ENCODE results near the gene PTGDS.

PTGDS gene

GRCh38 chr9:137015976-137016375 is 38.7 kb downstream of the PTGDS start:
- H3K4me3 ChIP-seq (ENCODE audit: low read length), result no peak overlapping the region
- no peak for DNase-seq (ENCODE audit: low read depth)
- no peak for TF ChIP-seq CTCF (conservative IDR thresholded peaks at IDR 0.05; ENCODE audit: low read depth, low read length)

- TF ChIP-seq CTCF (conservative IDR thresholded peaks at IDR 0.05; ENCODE audit: low read depth, low read length), result no peak
- DNase-seq (ENCODE audit: low read depth), result no peak
- H3K4me3 ChIP-seq (ENCODE audit: low read length), result no peak overlapping the region
Measured at GRCh38 chr9:137016436-137016835, 39.1 kb downstream of the PTGDS start.

GRCh38 chr9:137017071-137017470 is 39.8 kb downstream of the PTGDS start:
- DNase-seq (ENCODE audit: low read depth), result no peak
- TF ChIP-seq CTCF (conservative IDR thresholded peaks at IDR 0.05; ENCODE audit: low read depth, low read length), result no peak
- no peak overlapping the region for H3K4me3 ChIP-seq (ENCODE audit: low read length)

GRCh38 chr9:137017791-137018497 is 40.6 kb downstream of the PTGDS start:
- no peak for TF ChIP-seq CTCF (conservative IDR thresholded peaks at IDR 0.05; ENCODE audit: low read depth, low read length)
- DNase-seq (ENCODE audit: low read depth), result no peak

GRCh38 chr9:137018761-137019559 is 41.7 kb downstream of the PTGDS start:
- no peak for DNase-seq (ENCODE audit: low read depth)
- TF ChIP-seq CTCF (conservative IDR thresholded peaks at IDR 0.05; ENCODE audit: low read depth, low read length), result no peak
- H3K4me3 ChIP-seq (ENCODE audit: low read length), result no peak overlapping the region

More at GRCh38 chr9:137017791-137018497, 40.6 kb downstream of the PTGDS start:
- H3K4me3 ChIP-seq (ENCODE audit: low read length), result no peak overlapping the region

GRCh38 chr9:137019891-137020683 is 42.8 kb downstream of the PTGDS start:
- no peak for DNase-seq (ENCODE audit: low read depth)
- no peak overlapping the region for H3K4me3 ChIP-seq (ENCODE audit: low read length)
- no peak for TF ChIP-seq CTCF (conservative IDR thresholded peaks at IDR 0.05; ENCODE audit: low read depth, low read length)

Data from retinal pigment epithelial cell (primary cell).